ENCODE data around the gene TYW1.

The TYW1 gene

GRCh38 chr7:67210567-67210966 is 213.9 kb downstream of the TYW1 start:
- no peak for TF ChIP-seq REST (IDR thresholded peaks at IDR 0.05; ENCODE audit: insufficient read depth in 1 of 2, low read depth in 2 of 2, low read length in 2 of 2)
- TF ChIP-seq POLR2AphosphoS5 (IDR thresholded peaks at IDR 0.05; ENCODE audit: low read depth, low read length), result no peak
- no peak for TF ChIP-seq SIN3A (IDR thresholded peaks at IDR 0.05; ENCODE audit: borderline replicate concordance, insufficient read depth, low read length)
- no peak for TF ChIP-seq FOXP2 (optimal IDR thresholded peaks at IDR 0.05; ENCODE audit: borderline replicate concordance, extremely low read depth, extremely low read length, insufficient read depth)
- TF ChIP-seq TAF1 (IDR thresholded peaks at IDR 0.05; ENCODE audit: borderline replicate concordance, insufficient read depth, low read length), result no peak

- TF ChIP-seq REST (IDR thresholded peaks at IDR 0.05; ENCODE audit: insufficient read depth in 1 of 2, low read depth in 2 of 2, low read length in 2 of 2) (no peak), SIN3A (IDR thresholded peaks at IDR 0.05; ENCODE audit: borderline replicate concordance, insufficient read depth, low read length) (no peak), FOXP2 (optimal IDR thresholded peaks at IDR 0.05; ENCODE audit: borderline replicate concordance, extremely low read depth, extremely low read length, insufficient read depth) (no peak), TAF1 (IDR thresholded peaks at IDR 0.05; ENCODE audit: borderline replicate concordance, insufficient read depth, low read length) (no peak), POLR2AphosphoS5 (IDR thresholded peaks at IDR 0.05; ENCODE audit: low read depth, low read length) (no peak)
These were observed 255.4 kb downstream of the TYW1 start for GRCh38 chr7:67251986-67252558.

DNA sequence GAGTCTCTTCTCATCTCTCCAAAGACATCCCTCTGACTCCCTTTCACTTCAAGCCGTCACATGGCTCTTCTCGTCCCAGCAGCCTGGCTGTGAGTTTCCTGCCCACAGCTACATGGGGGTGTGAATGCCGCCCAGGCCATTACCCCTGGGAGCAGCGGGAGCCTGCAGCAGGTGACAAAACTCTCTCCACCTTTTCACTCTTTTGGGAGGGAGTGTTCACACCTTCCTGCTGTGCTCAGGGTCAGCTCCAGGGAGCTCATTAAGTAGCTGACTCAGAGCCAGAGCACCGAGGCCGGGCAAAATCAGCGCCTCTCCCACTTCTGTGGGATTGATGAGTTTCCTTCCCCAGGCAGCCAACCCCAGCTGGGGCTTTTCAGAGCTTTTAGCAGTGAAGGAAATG is 271.3 kb downstream of the TYW1 start:
- TF ChIP-seq POLR2AphosphoS5 (IDR thresholded peaks at IDR 0.05; ENCODE audit: low read depth, low read length) (no peak), SIN3A (IDR thresholded peaks at IDR 0.05; ENCODE audit: borderline replicate concordance, insufficient read depth, low read length) (no peak), TAF1 (IDR thresholded peaks at IDR 0.05; ENCODE audit: borderline replicate concordance, insufficient read depth, low read length) (no peak), FOXP2 (optimal IDR thresholded peaks at IDR 0.05; ENCODE audit: borderline replicate concordance, extremely low read depth, extremely low read length, insufficient read depth) (no peak), REST (IDR thresholded peaks at IDR 0.05; ENCODE audit: insufficient read depth in 1 of 2, low read depth in 2 of 2, low read length in 2 of 2) (no peak)
